ENCODE measurements around the gene GLP2R.

DNA sequence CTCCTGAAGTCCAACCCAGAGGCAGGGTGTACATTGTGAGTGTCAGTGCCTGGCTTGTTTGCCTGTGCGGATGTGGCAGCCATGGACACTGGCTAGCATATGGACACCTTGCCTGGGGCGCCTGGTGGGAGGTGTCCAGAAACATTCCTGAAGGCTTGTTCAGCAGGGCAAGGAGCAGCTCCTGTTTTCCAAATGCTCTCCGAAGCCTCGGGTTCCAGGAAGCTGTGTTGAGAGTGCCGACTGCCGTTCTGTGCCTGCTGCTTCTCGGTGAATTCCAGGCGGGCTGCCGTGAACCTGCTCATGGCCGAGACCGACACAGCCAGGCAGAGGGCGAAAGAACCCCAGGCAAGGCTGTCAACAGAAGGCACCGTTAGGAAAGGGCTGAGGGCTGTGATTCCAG is 23.4 kb upstream of the GLP2R start:
- no peak for TF ChIP-seq EZH2 (IDR thresholded peaks at IDR 0.05; ENCODE audit: low read depth, unreplicated experiment)
- TF ChIP-seq POLR2AphosphoS5 (IDR thresholded peaks at IDR 0.05; ENCODE audit: low read depth) = no peak
- TF ChIP-seq, protein P1, sequence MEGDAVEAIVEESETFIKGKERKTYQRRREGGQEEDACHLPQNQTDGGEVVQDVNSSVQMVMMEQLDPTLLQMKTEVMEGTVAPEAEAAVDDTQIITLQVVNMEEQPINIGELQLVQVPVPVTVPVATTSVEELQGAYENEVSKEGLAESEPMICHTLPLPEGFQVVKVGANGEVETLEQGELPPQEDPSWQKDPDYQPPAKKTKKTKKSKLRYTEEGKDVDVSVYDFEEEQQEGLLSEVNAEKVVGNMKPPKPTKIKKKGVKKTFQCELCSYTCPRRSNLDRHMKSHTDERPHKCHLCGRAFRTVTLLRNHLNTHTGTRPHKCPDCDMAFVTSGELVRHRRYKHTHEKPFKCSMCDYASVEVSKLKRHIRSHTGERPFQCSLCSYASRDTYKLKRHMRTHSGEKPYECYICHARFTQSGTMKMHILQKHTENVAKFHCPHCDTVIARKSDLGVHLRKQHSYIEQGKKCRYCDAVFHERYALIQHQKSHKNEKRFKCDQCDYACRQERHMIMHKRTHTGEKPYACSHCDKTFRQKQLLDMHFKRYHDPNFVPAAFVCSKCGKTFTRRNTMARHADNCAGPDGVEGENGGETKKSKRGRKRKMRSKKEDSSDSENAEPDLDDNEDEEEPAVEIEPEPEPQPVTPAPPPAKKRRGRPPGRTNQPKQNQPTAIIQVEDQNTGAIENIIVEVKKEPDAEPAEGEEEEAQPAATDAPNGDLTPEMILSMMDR (conservative IDR thresholded peaks at IDR 0.05; ENCODE audit: low read depth in 2 of 2) = no peak
- TF ChIP-seq EZH2phosphoT487 (IDR thresholded peaks at IDR 0.05; ENCODE audit: unreplicated experiment) = no peak
- TF ChIP-seq, protein P2, sequence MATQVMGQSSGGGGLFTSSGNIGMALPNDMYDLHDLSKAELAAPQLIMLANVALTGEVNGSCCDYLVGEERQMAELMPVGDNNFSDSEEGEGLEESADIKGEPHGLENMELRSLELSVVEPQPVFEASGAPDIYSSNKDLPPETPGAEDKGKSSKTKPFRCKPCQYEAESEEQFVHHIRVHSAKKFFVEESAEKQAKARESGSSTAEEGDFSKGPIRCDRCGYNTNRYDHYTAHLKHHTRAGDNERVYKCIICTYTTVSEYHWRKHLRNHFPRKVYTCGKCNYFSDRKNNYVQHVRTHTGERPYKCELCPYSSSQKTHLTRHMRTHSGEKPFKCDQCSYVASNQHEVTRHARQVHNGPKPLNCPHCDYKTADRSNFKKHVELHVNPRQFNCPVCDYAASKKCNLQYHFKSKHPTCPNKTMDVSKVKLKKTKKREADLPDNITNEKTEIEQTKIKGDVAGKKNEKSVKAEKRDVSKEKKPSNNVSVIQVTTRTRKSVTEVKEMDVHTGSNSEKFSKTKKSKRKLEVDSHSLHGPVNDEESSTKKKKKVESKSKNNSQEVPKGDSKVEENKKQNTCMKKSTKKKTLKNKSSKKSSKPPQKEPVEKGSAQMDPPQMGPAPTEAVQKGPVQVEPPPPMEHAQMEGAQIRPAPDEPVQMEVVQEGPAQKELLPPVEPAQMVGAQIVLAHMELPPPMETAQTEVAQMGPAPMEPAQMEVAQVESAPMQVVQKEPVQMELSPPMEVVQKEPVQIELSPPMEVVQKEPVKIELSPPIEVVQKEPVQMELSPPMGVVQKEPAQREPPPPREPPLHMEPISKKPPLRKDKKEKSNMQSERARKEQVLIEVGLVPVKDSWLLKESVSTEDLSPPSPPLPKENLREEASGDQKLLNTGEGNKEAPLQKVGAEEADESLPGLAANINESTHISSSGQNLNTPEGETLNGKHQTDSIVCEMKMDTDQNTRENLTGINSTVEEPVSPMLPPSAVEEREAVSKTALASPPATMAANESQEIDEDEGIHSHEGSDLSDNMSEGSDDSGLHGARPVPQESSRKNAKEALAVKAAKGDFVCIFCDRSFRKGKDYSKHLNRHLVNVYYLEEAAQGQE (IDR thresholded peaks at IDR 0.05; ENCODE audit: unreplicated experiment) = no peak
- no peak for TF ChIP-seq ZNF331 (CRISPR knock-in tag; IDR thresholded peaks at IDR 0.05; ENCODE audit: low read depth)
- TF ChIP-seq JUNB (IDR thresholded peaks at IDR 0.05; ENCODE audit: unreplicated experiment) = no peak
